Measurements from ENCODE around the gene PRKCQ.

Gene PRKCQ

GRCh38 chr10:6567884-6568283 lies 12.2 kb downstream of the PRKCQ start:
- DNase-seq (ENCODE audit: low spot score) = no peak

GRCh38 chr10:6567203-6567703 lies 12.8 kb downstream of the PRKCQ start:
- DNase-seq (ENCODE audit: low spot score) = no peak

GRCh38 chr10:6565588-6565987 lies 14.5 kb downstream of the PRKCQ start:
- DNase-seq (ENCODE audit: low spot score) = no peak

- no peak for DNase-seq (ENCODE audit: low spot score)
Measured at GRCh38 chr10:6564367-6564766, 15.7 kb downstream of the PRKCQ start.

GRCh38 chr10:6563731-6564130 lies 16.3 kb downstream of the PRKCQ start:
- DNase-seq (ENCODE audit: low spot score) = no peak

GRCh38 chr10:6563075-6563474 lies 17.0 kb downstream of the PRKCQ start:
- no peak for DNase-seq (ENCODE audit: low spot score)

GRCh38 chr10:6562221-6562620 lies 17.9 kb downstream of the PRKCQ start:
- DNase-seq (ENCODE audit: low spot score) = no peak

GRCh38 chr10:6561552-6561951 lies 18.5 kb downstream of the PRKCQ start:
- DNase-seq (ENCODE audit: low spot score) = no peak

- no peak for DNase-seq (ENCODE audit: low spot score)
Measured at GRCh38 chr10:6558759-6559461, 21.2 kb downstream of the PRKCQ start.

- DNase-seq (ENCODE audit: low spot score) = no peak
Measured at GRCh38 chr10:6558272-6558671, 21.8 kb downstream of the PRKCQ start.

- DNase-seq (ENCODE audit: low spot score) = no peak
Measured at GRCh38 chr10:6553937-6554336, 26.1 kb downstream of the PRKCQ start.

GRCh38 chr10:6543431-6544005 lies 36.6 kb downstream of the PRKCQ start:
- DNase-seq (ENCODE audit: low spot score) = no peak

GRCh38 chr10:6542999-6543430 lies 37.1 kb downstream of the PRKCQ start:
- no peak for DNase-seq (ENCODE audit: low spot score)

GRCh38 chr10:6539833-6540232 lies 40.2 kb downstream of the PRKCQ start:
- no peak for DNase-seq (ENCODE audit: low spot score)

GRCh38 chr10:6537770-6538169 lies 42.3 kb downstream of the PRKCQ start:
- DNase-seq (ENCODE audit: low spot score) = no peak

- no peak for DNase-seq (ENCODE audit: low spot score)
Measured at GRCh38 chr10:6536102-6536501, 44.0 kb downstream of the PRKCQ start.

GRCh38 chr10:6535156-6535764 lies 44.8 kb downstream of the PRKCQ start:
- no peak for DNase-seq (ENCODE audit: low spot score)

GRCh38 chr10:6532321-6532720 lies 47.8 kb downstream of the PRKCQ start:
- DNase-seq (ENCODE audit: low spot score) = no peak

- DNase-seq (ENCODE audit: low spot score) = no peak
Measured at GRCh38 chr10:6530966-6531365, 49.1 kb downstream of the PRKCQ start.

GRCh38 chr10:6530211-6530840 lies 49.8 kb downstream of the PRKCQ start:
- DNase-seq (ENCODE audit: low spot score) = no peak

GRCh38 chr10:6528198-6528950 lies 51.7 kb downstream of the PRKCQ start:
- DNase-seq (ENCODE audit: low spot score) = no peak

- DNase-seq (ENCODE audit: low spot score) = no peak
Measured at GRCh38 chr10:6525599-6526165, 54.4 kb downstream of the PRKCQ start.
